Skeletal muscle tissue (tissue), 4 donors: Measurements from ENCODE around the gene ZPBP2. TPM values are rescaled to one million over a fixed set of nuclear protein-coding genes. Genes with fewer than 3 reads are reported as not detected.
"Not testable (repeated sequence)": the region's sequence is repeated elsewhere in the genome, so short reads cannot be mapped to it uniquely, and the experiment has no call there.

Source experiments
- H3K27ac ChIP-seq: one replicate; pipeline ENCODE4 v1.7.0; 2013; ENCODE audit warnings: mild to moderate bottlenecking, low read depth, low read length, inconsistent platforms
- H3K27me3 ChIP-seq, 3 donors: one replicate each; pipeline ENCODE4 v1.7.0; 2013; ENCODE audit warnings: low read length in 3 of 3; ENCODE audit not compliant: control insufficient read depth in 3 of 3, insufficient read depth in 3 of 3
- H3K36me3 ChIP-seq, 3 donors: one replicate each; pipeline ENCODE4 v1.7.0; 2013; ENCODE audit warnings: low read length in 3 of 3; ENCODE audit not compliant: control insufficient read depth in 3 of 3, insufficient read depth in 3 of 3
- H3K4me1 ChIP-seq, 3 donors: one replicate each; pipeline ENCODE4 v1.7.0; 2013; ENCODE audit warnings: low read length in 3 of 3, mild to moderate bottlenecking in 3 of 3; ENCODE audit not compliant: control insufficient read depth in 3 of 3, insufficient read depth in 3 of 3
- H3K4me3 ChIP-seq, 3 donors: one replicate each; pipeline ENCODE4 v1.7.0; 2013; ENCODE audit warnings: low read length in 3 of 3
- H3K9ac ChIP-seq, 3 donors: one replicate each; pipeline ENCODE4 v1.7.0; 2013; ENCODE audit warnings: low read length in 3 of 3, mild to moderate bottlenecking in 3 of 3, moderate library complexity in 2 of 3, low read depth in 1 of 3
- H3K9me3 ChIP-seq, 3 donors: one replicate each; pipeline ENCODE4 v1.7.0; 2013; ENCODE audit warnings: low read length in 3 of 3; ENCODE audit not compliant: control insufficient read depth in 3 of 3
- total RNA-seq: library from RNA; depleted of rRNA; stranded (reverse); fragments of >200 nt; gene quantifications from one replicate; pipeline ENCODE4 v1.2.3, GENCODE V29; 2014
- donor health status: Osteomylitis.

ZPBP2 gene
- total RNA-seq, 1 donor from 2014 or later = not detected

GRCh38 chr17:39902027-39902426 lies 34.0 kb downstream of the ZPBP2 start:
- not testable (repeated sequence) for H3K4me1 ChIP-seq, H3K27ac ChIP-seq, H3K9ac ChIP-seq, H3K36me3 ChIP-seq, H3K4me3 ChIP-seq, H3K27me3 ChIP-seq, H3K9me3 ChIP-seq

GRCh38 chr17:39903158-39903884 lies 35.3 kb downstream of the ZPBP2 start:
- H3K27me3 ChIP-seq = no peaks in the 10 kb centered on the region
- H3K27ac ChIP-seq = no peak overlapping the region
- H3K4me3 ChIP-seq = no peak overlapping the region
- H3K9me3 ChIP-seq = no peaks in the 10 kb centered on the region
- no peak overlapping the region for H3K9ac ChIP-seq
- peaks cover 4 to 9% (median 8%) of the 10 kb centered on the region in 3 donors for H3K36me3 ChIP-seq
- H3K4me1 ChIP-seq = no peaks in the 10 kb centered on the region

GRCh38 chr17:39904990-39905288 lies 36.9 kb downstream of the ZPBP2 start:
- H3K27me3 ChIP-seq = no peaks in the 10 kb centered on the region
- H3K36me3 ChIP-seq = peaks cover 4 to 13% (median 11%) of the 10 kb centered on the region in 3 donors
- H3K27ac ChIP-seq = no peak overlapping the region
- H3K4me3 ChIP-seq = no peak overlapping the region
- no peaks in the 10 kb centered on the region for H3K9me3 ChIP-seq
- no peak overlapping the region for H3K9ac ChIP-seq
- no peaks in the 10 kb centered on the region for H3K4me1 ChIP-seq

- H3K9ac ChIP-seq = no peak overlapping the region
- peaks cover 6 to 19% (median 11%) of the 10 kb centered on the region in 3 donors for H3K36me3 ChIP-seq
Observed at GRCh38 chr17:39908789-39909352, 40.9 kb downstream of the ZPBP2 start.

GRCh38 chr17:39913989-39914388 lies 46.0 kb downstream of the ZPBP2 start:
- H3K9ac ChIP-seq = no peak overlapping the region
- no peak overlapping the region for H3K4me3 ChIP-seq
- H3K27ac ChIP-seq = no peak overlapping the region
- peaks cover 2 to 10% (median 4%) of the 10 kb centered on the region in 3 donors for H3K36me3 ChIP-seq
- no peaks in the 10 kb centered on the region for H3K27me3 ChIP-seq
- no peaks in the 10 kb centered on the region for H3K4me1 ChIP-seq
- no peaks in the 10 kb centered on the region for H3K9me3 ChIP-seq

More at GRCh38 chr17:39908789-39909352, 40.9 kb downstream of the ZPBP2 start:
- H3K4me3 ChIP-seq = no peak overlapping the region
- no peaks in the 10 kb centered on the region for H3K9me3 ChIP-seq
- no peak overlapping the region for H3K27ac ChIP-seq
- H3K4me1 ChIP-seq = no peaks in the 10 kb centered on the region
- H3K27me3 ChIP-seq = no peaks in the 10 kb centered on the region

GRCh38 chr17:39915559-39915958 lies 47.6 kb downstream of the ZPBP2 start:
- Histone ChIP-seq H3K9ac (no peak overlapping the region), H3K27ac (no peak overlapping the region), H3K4me1 (no peaks in the 10 kb centered on the region)

GRCh38 chr17:39916918-39917317 lies 48.9 kb downstream of the ZPBP2 start:
- no peaks in the 10 kb centered on the region for H3K4me1 ChIP-seq
- H3K4me3 ChIP-seq = no peak overlapping the region
- no peak overlapping the region for H3K27ac ChIP-seq
- peaks cover 12 to 18% (median 14%) of the 10 kb centered on the region in 3 donors for H3K36me3 ChIP-seq
- no peak overlapping the region for H3K9ac ChIP-seq
- H3K27me3 ChIP-seq = no peaks in the 10 kb centered on the region
- no peaks in the 10 kb centered on the region for H3K9me3 ChIP-seq

More at GRCh38 chr17:39915559-39915958, 47.6 kb downstream of the ZPBP2 start:
- H3K9me3 ChIP-seq = no peaks in the 10 kb centered on the region
- peaks cover 6 to 12% (median 7%) of the 10 kb centered on the region in 3 donors for H3K36me3 ChIP-seq
- no peak overlapping the region for H3K4me3 ChIP-seq
- H3K27me3 ChIP-seq = no peaks in the 10 kb centered on the region

GRCh38 chr17:39919087-39919683 lies 51.2 kb downstream of the ZPBP2 start:
- H3K9ac ChIP-seq = no peak overlapping the region
- H3K36me3 ChIP-seq = peaks cover 28 to 40% (median 34%) of the 10 kb centered on the region in 3 donors
- no peaks in the 10 kb centered on the region for H3K9me3 ChIP-seq
- H3K27me3 ChIP-seq = no peaks in the 10 kb centered on the region
- H3K4me1 ChIP-seq = peaks cover 0 to 6% (median 2%) of the 10 kb centered on the region in 3 donors
- H3K4me3 ChIP-seq = no peak overlapping the region
- H3K27ac ChIP-seq = no peak overlapping the region

GRCh38 chr17:39920218-39921210 lies 52.5 kb downstream of the ZPBP2 start:
- H3K4me3 ChIP-seq = no peak overlapping the region
- H3K27ac ChIP-seq = no peak overlapping the region
- peaks cover 7 to 18% (median 7%) of the 10 kb centered on the region in 3 donors for H3K4me1 ChIP-seq
- no peaks in the 10 kb centered on the region for H3K9me3 ChIP-seq
- H3K9ac ChIP-seq = no peak overlapping the region
- H3K27me3 ChIP-seq = no peaks in the 10 kb centered on the region
- peaks cover 28 to 40% (median 34%) of the 10 kb centered on the region in 3 donors for H3K36me3 ChIP-seq
